NOMO-1 (cell line): ENCODE results near the gene ZNF469.

Experiments
- DNase-seq, 2 experiments: peaks; one replicate each; lab custom pipeline; 2025; ENCODE audit not compliant: unreplicated experiment in 2 of 2; lab: John Stamatoyannopoulos, UW

The ZNF469 gene

DNA sequence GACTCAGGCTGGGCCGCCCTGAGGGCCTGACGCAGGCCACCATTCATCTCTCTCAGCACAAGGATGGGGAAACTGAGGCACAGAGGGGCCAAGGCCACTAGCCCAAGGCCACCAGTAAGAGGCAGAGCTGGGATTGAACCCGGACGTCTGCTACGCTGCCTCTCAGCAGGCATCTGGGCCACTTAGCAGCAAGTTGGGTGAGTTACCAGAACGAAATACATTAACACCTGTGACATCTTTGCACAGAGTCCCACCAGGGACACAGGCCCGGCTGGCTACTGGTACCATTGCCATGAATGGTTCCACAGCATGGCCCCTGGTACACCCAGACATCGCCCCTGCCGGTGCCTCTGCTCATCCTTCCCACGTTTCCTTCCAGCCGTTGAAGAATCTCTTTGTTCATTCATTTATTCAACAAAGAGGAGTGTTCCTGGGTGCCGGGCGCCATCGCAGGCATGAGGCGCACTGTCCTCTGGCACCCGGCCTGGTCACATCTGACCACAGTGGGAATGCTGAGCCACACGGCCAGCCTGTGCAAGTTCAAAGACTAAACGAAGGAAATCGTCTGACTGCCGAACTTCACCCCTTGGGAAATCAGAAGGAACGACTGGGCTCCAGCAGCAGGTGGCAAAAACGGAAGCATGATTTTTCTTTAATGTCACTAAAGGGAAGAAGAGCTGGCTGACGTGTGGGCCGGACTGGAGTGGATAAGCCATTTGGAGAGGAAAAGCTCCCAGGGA is 7.4 kb upstream of the ZNF469 start:
- no peak for DNase-seq

DNA sequence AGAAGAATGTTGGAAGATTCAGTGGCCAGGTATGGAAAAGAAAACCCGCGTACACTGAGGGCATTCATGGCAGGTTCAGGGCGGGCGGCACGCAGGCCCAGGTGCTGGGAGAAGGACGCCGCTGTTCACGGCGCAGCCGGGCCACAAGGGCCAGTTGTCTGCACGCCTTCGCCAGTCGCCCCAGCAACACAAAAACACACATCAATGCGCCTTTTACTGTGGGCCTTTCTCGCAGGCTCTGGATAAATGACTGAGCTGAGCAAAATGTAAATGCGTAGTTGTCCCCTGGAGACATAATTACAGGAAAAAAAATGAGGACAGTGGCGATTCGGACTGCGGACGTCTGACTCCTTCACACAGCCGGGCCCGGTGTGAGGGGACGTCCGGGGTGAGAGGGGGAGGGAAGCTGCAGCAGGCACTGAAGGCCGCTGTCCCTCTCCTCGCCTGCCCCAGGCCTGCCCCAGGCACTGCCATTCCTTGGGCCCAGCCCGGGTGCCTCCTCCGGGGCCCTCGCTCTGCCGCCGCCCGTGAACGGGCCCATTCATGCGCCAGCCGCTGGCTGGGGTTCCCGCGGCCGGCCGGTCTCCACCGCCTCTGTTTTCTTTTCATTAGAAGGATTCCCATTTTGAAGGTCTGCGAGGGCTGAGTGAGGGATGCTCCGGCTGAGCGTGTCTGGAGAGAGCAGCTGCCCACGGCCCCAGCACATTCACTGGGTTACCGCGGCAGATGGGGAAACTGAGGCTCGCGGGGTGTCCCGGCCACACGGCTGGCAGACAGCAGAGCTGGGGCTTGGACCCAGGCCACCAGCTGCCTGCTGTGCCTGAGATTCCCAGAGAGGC is 6.5 kb upstream of the ZNF469 start:
- DNase-seq: no peak

DNA sequence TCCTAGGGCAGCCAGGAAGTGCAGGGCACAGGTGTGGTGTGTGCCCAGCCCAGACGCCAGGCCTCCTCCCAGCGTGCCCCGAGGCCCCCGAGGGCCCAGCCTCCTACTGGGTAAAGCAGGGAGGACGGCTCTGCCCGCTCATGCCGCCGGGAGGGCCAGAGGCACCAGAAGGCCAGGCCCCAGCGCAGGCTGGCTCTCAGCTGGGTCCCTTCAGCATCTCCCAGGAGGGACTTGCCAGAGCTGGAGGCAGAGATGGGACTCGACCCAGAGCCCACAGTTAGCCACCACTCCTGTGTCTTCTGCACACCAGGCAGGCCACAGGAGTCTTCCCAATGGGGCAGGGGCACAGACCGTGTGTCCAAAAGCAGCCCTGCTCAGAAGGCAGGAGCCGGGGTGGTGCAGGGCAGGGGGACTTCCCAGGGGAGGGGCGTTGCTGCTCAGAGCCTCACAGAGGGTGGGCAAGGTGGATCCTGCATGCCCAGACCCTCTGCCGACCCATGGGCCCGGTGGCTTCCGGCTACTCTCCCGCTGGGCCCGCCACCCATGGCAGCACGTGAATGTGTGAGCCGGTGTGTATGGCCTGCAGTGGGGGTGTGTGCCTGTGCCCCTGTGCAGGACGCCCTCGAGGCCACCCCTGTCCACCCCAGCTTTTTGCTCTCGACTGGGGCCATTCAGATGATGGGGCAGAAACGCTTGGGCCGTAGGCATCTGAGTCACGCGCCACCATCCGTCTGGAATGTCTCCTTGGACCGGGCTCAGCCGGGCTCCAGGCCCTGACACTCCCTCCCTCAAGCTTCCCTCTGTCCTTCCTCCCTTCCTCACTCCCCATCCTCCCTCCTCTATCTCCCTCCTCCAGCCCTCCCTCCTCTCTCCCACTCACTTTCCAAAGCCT is 5.7 kb upstream of the ZNF469 start:
- no peak for DNase-seq

- DNase-seq: no peak
Measured at GRCh38 chr16:88377961-88378360, 4.8 kb upstream of the ZNF469 start.

GRCh38 chr16:88378401-88378800 is 4.4 kb upstream of the ZNF469 start:
- no peak for DNase-seq

- no peak for DNase-seq
Measured at GRCh38 chr16:88378836-88379693, 3.7 kb upstream of the ZNF469 start.

- no peak for DNase-seq
Measured at GRCh38 chr16:88379694-88380040, 3.1 kb upstream of the ZNF469 start.

DNA sequence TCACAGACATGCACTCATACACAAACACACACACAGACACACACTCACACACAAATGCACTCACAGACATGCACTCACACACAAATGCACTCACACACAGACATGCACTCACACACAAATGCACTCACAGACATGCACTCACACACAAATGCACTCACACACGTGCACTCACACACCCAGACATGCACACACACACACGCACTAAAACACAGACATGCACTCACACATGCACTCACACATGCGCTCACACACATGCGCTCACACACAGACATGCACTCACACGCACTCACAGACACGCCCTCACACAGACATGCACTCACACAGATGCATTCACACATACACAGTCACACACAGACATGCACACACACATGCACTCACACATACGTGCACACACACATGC is 2.7 kb upstream of the ZNF469 start:
- no peak for DNase-seq

DNA sequence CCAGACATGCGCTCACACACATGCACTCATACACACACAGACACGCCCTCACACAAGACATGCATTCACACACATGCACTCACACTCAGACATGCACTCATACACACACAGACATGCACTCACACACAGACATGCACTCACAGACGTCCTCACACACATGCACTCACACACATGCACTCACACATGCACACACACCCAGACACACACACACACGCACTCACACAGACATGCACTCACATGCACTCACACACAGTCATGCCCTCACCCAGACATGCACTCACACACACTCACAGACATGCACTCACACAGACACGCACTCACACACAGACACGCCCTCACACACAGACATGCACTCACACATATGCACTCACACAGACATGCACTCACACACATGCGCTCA is 2.1 kb upstream of the ZNF469 start:
- DNase-seq: no peak

DNA sequence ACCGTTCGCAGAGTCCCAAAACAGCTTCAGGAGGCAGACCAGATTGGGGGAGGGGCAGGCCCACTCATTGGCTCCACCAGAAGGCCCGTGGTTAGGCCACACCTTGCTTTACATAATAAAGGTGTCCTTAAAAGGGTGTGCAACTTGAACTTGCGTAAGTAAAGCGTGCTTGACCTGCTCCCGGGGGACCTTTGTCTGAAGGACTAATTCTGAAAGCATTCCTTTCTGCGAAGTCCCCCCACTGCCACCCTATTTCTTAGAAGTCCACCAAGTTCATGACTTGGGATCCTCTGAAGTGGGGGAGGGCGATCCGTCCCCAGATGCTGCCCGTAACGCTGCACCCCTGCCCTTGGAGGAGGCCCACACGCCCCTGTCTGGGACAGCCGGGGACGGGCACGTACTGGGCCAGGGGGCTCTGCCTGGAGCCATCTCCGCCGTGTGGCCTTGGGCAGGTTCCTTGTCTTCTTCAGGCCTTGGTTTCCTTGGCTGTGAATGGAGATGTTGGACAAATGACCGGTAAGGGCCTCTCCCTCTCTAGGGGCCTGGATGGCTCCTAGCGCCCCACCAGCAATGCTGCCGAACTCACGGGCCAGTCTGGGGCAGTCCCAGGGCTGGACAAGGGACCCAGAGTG is 823 bp upstream of the ZNF469 start:
- DNase-seq: no peak

- DNase-seq: no peak
Measured at GRCh38 chr16:88383401-88384221, 852 bp downstream of the ZNF469 start.

- DNase-seq: peak; percentile 29 to 37
Measured at GRCh38 chr16:88384222-88385111, 1.7 kb downstream of the ZNF469 start.

GRCh38 chr16:88385112-88385594 is 2.4 kb downstream of the ZNF469 start:
- no peak for DNase-seq

GRCh38 chr16:88385831-88386815 is 3.4 kb downstream of the ZNF469 start:
- no peak for DNase-seq

DNA sequence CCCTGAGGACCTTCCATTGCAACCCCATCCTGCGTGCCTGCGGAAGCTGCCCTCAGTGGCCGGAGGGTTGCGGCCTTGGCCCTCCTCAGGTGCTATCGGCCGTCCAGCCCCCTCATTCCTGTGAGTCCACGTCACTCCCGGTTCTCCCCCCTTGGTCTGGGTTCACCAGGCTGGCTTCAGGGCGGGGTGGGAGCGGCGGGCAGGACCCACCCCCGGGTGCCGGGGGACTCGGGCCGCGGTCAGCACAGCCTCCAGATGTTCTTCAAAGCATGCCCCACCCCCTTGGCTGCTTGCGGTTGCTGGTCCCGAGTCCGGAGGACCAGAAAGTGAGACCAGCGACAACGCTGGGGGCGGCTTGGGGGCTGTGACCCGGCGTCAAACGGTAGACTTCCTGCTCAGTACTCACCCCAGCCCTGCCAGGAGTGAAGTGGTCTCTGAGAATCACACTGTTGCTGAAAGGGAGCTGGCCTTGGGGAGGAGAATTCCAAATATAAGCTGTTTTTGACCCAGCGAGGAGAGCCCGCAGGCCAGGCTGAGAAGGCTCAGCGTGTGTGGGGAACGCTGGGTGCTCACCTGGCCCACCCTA is 4.5 kb downstream of the ZNF469 start:
- no peak for DNase-seq

GRCh38 chr16:88387941-88388627 is 5.3 kb downstream of the ZNF469 start:
- no peak for DNase-seq
